Uterus (tissue), 2 donors: ENCODE results near the gene CD46.

Source experiments
- CTCF ChIP-seq, 4 experiments: fragments of 200-600 bp in 2 of 4; fragments of 450-650 bp in 2 of 4; sonication (generic) in 2 of 4; IDR thresholded peaks; one replicate each; pipeline ENCODE4 v1.5.1; 2016 to 2019; ENCODE audit warnings: antibody characterized with exemption in 4 of 4, mild to moderate bottlenecking in 2 of 4, moderate library complexity in 1 of 4
- POLR2A ChIP-seq, 2 donors: fragments of 450-650 bp; IDR thresholded peaks; one replicate each; pipeline ENCODE4 v1.6.1; 2016; ENCODE audit warnings: antibody characterized with exemption in 2 of 2, mild to moderate bottlenecking in 1 of 2, moderate library complexity in 1 of 2

GRCh38 chr1:207754974-207755700, 3.3 kb downstream of the CD46 start:
- TF ChIP-seq CTCF (IDR thresholded peaks at IDR 0.05): no peak
- TF ChIP-seq POLR2A (IDR thresholded peaks at IDR 0.05): no peak
